Measurements from ENCODE around the gene LKAAEAR1. TPM values are rescaled to one million over a fixed set of nuclear protein-coding genes. Genes with fewer than 3 reads are reported as not detected.
A peak's percentile ranks its signal among the peaks of the same experiment; 100 is the strongest.

Gene LKAAEAR1
- total and polyA plus RNA-seq, 2 of the 13 experiments (the other 11 are each of a cell fraction or from before 2014, with no cell fraction given): not detected

DNA sequence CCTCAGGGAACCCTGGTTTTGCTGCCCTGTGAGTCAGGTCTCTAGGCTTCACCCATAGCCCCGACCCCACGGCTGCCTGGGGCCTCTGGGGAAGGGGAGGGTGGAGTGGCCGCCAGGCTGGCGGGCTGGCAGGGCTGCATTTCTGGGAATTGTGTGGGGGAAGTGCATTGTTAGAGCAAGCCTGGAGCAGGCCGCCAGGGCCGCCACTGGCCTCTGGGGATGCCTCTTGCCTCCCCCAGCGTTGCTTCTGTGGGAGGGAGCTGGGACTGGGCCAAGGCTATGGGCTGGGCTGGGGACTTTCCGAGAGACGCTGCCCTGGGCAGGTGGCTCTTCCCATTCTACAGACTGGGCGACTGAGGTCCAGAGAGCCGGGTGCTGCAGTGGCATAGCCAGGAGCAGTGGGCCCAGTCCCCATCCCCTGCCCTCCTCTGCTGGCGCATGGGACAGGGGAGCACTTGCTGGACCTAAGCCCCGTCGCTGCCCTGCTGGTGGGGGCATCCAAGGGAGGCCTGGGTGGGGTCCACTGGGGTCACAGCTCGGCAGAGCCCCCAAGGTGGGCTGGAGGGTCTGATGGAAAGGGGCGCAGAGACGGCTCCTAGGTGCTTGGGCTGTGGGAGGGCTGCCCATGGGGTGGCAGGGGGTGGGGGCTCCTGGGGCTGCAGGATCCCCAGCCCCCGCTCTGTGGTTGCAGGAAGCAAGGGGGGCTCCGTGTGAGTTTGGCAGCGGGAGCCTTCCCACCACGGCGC, 28.1 kb downstream of the LKAAEAR1 start (continued):
- no peak for TF ChIP-seq SRF (IDR thresholded peaks at IDR 0.05; ENCODE audit: low read depth, low read length)
- no peak for TF ChIP-seq ZNF234 (CRISPR knock-in tag; conservative IDR thresholded peaks at IDR 0.05)
- TF ChIP-seq, protein P1, sequence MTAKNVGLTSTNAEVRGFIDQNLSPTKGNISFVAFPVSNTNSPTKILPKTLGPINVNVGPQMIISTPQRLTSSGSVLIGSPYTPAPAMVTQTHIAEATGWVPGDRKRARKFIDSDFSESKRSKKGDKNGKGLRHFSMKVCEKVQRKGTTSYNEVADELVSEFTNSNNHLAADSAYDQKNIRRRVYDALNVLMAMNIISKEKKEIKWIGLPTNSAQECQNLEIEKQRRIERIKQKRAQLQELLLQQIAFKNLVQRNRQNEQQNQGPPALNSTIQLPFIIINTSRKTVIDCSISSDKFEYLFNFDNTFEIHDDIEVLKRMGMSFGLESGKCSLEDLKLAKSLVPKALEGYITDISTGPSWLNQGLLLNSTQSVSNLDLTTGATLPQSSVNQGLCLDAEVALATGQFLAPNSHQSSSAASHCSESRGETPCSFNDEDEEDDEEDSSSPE (CRISPR knock-in tag; IDR thresholded peaks at IDR 0.05): peak; percentile 58
- TF ChIP-seq, protein P2, sequence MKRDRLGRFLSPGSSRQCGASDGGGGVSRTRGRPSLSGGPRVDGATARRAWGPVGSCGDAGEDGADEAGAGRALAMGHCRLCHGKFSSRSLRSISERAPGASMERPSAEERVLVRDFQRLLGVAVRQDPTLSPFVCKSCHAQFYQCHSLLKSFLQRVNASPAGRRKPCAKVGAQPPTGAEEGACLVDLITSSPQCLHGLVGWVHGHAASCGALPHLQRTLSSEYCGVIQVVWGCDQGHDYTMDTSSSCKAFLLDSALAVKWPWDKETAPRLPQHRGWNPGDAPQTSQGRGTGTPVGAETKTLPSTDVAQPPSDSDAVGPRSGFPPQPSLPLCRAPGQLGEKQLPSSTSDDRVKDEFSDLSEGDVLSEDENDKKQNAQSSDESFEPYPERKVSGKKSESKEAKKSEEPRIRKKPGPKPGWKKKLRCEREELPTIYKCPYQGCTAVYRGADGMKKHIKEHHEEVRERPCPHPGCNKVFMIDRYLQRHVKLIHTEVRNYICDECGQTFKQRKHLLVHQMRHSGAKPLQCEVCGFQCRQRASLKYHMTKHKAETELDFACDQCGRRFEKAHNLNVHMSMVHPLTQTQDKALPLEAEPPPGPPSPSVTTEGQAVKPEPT (CRISPR knock-in tag; IDR thresholded peaks at IDR 0.05; ENCODE audit: low read depth): peak; percentile 14; the same call in 1 of the 2 replicates
- peak in 1 of 2 experiments; percentile 63; a peak in 1 of 4 replicates for TF ChIP-seq KLF16 (CRISPR knock-in tag; IDR thresholded peaks at IDR 0.05)
- TF ChIP-seq, protein P3, sequence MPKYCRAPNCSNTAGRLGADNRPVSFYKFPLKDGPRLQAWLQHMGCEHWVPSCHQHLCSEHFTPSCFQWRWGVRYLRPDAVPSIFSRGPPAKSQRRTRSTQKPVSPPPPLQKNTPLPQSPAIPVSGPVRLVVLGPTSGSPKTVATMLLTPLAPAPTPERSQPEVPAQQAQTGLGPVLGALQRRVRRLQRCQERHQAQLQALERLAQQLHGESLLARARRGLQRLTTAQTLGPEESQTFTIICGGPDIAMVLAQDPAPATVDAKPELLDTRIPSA (CRISPR knock-in tag; IDR thresholded peaks at IDR 0.05; ENCODE audit: borderline replicate concordance): no peak
- no peak for TF ChIP-seq ZNF343 (CRISPR knock-in tag; IDR thresholded peaks at IDR 0.05)
- no peak for TF ChIP-seq FIP1L1 (IDR thresholded peaks at IDR 0.05; ENCODE audit: borderline replicate concordance, insufficient read depth, low read depth, low read length)
- no peak for TF ChIP-seq PRMT3 (CRISPR knock-in tag; IDR thresholded peaks at IDR 0.05; ENCODE audit: borderline replicate concordance, low read depth)
- TF ChIP-seq HDAC1 (CRISPR knock-in tag; IDR thresholded peaks at IDR 0.05): no peak
- 0 out of 2 replicates have a peak, but pooled peaks have one; percentile 59 for TF ChIP-seq SOX13 (IDR thresholded peaks at IDR 0.05)
- TF ChIP-seq SOX13 (CRISPR knock-in tag; conservative IDR thresholded peaks at IDR 0.05 in 1 of 2, IDR thresholded peaks at IDR 0.05 in 1 of 2): peak in 1 of 2 experiments; percentile 85; a peak in 2 of 4 replicates
- TF ChIP-seq, protein P4, sequence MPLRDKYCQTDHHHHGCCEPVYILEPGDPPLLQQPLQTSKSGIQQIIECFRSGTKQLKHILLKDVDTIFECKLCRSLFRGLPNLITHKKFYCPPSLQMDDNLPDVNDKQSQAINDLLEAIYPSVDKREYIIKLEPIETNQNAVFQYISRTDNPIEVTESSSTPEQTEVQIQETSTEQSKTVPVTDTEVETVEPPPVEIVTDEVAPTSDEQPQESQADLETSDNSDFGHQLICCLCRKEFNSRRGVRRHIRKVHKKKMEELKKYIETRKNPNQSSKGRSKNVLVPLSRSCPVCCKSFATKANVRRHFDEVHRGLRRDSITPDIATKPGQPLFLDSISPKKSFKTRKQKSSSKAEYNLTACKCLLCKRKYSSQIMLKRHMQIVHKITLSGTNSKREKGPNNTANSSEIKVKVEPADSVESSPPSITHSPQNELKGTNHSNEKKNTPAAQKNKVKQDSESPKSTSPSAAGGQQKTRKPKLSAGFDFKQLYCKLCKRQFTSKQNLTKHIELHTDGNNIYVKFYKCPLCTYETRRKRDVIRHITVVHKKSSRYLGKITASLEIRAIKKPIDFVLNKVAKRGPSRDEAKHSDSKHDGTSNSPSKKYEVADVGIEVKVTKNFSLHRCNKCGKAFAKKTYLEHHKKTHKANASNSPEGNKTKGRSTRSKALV (CRISPR knock-in tag; IDR thresholded peaks at IDR 0.05): peak; percentile 80
- TF ChIP-seq ZNF20 (CRISPR knock-in tag; IDR thresholded peaks at IDR 0.05): no peak
- TF ChIP-seq TEAD3 (CRISPR knock-in tag; optimal IDR thresholded peaks at IDR 0.05; ENCODE audit: borderline replicate concordance): peak; percentile 27
- TF ChIP-seq, protein P5, sequence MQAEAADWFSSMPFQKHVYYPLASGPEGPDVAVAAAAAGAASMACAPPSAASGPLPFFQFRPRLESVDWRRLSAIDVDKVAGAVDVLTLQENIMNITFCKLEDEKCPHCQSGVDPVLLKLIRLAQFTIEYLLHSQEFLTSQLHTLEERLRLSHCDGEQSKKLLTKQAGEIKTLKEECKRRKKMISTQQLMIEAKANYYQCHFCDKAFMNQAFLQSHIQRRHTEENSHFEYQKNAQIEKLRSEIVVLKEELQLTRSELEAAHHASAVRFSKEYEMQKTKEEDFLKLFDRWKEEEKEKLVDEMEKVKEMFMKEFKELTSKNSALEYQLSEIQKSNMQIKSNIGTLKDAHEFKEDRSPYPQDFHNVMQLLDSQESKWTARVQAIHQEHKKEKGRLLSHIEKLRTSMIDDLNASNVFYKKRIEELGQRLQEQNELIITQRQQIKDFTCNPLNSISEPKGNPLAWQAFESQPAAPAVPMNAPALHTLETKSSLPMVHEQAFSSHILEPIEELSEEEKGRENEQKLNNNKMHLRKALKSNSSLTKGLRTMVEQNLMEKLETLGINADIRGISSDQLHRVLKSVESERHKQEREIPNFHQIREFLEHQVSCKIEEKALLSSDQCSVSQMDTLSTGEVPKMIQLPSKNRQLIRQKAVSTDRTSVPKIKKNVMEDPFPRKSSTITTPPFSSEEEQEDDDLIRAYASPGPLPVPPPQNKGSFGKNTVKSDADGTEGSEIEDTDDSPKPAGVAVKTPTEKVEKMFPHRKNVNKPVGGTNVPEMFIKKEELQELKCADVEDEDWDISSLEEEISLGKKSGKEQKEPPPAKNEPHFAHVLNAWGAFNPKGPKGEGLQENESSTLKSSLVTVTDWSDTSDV (CRISPR knock-in tag; IDR thresholded peaks at IDR 0.05): no peak
- TF ChIP-seq FOXC1 (CRISPR knock-in tag; IDR thresholded peaks at IDR 0.05; ENCODE audit: borderline replicate concordance): peak; percentile 32; the same call in 1 of the 2 replicates
- TF ChIP-seq, protein P6, sequence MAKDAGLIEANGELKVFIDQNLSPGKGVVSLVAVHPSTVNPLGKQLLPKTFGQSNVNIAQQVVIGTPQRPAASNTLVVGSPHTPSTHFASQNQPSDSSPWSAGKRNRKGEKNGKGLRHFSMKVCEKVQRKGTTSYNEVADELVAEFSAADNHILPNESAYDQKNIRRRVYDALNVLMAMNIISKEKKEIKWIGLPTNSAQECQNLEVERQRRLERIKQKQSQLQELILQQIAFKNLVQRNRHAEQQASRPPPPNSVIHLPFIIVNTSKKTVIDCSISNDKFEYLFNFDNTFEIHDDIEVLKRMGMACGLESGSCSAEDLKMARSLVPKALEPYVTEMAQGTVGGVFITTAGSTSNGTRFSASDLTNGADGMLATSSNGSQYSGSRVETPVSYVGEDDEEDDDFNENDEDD (CRISPR knock-in tag; IDR thresholded peaks at IDR 0.05; ENCODE audit: borderline replicate concordance): peak; percentile 72; the same call in 1 of the 2 replicates

All from HepG2 (cell line).